ENCODE measurements around the gene CD164.

- TF ChIP-seq SUZ12 (IDR thresholded peaks at IDR 0.05; ENCODE audit: extremely low read depth, insufficient read depth, insufficient read length) (no peak), YY1 (IDR thresholded peaks at IDR 0.05; ENCODE audit: insufficient read depth, insufficient read length) (no peak)
These were observed 540 bp upstream of the CD164 start for GRCh38 chr6:109382576-109383437.

All from NT2/D1 (cell line).